ENCODE data around the gene CDK5R1.

The CDK5R1 gene

GRCh38 chr17:32475258-32475657 is 11.5 kb upstream of the CDK5R1 start:
- no peak for DNase-seq

GRCh38 chr17:32477220-32477619 is 9.6 kb upstream of the CDK5R1 start:
- DNase-seq = no peak

GRCh38 chr17:32479074-32479617 is 7.6 kb upstream of the CDK5R1 start:
- no peak for DNase-seq

- DNase-seq = no peak
These were observed 5.6 kb upstream of the CDK5R1 start for GRCh38 chr17:32481193-32481592.

- DNase-seq = no peak
These were observed 4.0 kb upstream of the CDK5R1 start for GRCh38 chr17:32482568-32483320.

- no peak for DNase-seq
These were observed 3.3 kb upstream of the CDK5R1 start for GRCh38 chr17:32483451-32484019.

- DNase-seq = no peak
These were observed 2.7 kb upstream of the CDK5R1 start for GRCh38 chr17:32484041-32484461.

- no peak for DNase-seq
These were observed 2.2 kb upstream of the CDK5R1 start for GRCh38 chr17:32484628-32485027.

GRCh38 chr17:32485261-32486110 is 1.3 kb upstream of the CDK5R1 start:
- no peak for DNase-seq

GRCh38 chr17:32486111-32486700 is 587 bp upstream of the CDK5R1 start:
- DNase-seq = peak; percentile 68

GRCh38 chr17:32487473-32488176 is 832 bp downstream of the CDK5R1 start:
- DNase-seq = no peak

- no peak for DNase-seq
These were observed 1.4 kb downstream of the CDK5R1 start for GRCh38 chr17:32488177-32488542.

GRCh38 chr17:32488604-32489180 is 1.9 kb downstream of the CDK5R1 start:
- DNase-seq = no peak

- no peak for DNase-seq
These were observed 2.7 kb downstream of the CDK5R1 start for GRCh38 chr17:32489320-32490100.

GRCh38 chr17:32490101-32490482 is 3.3 kb downstream of the CDK5R1 start:
- no peak for DNase-seq

- DNase-seq = no peak
These were observed 4.8 kb downstream of the CDK5R1 start for GRCh38 chr17:32491371-32492263.

GRCh38 chr17:32492264-32492589 is 5.4 kb downstream of the CDK5R1 start:
- no peak for DNase-seq

- DNase-seq = no peak
These were observed 6.0 kb downstream of the CDK5R1 start for GRCh38 chr17:32492648-32493289.

- DNase-seq = no peak
These were observed 6.8 kb downstream of the CDK5R1 start for GRCh38 chr17:32493571-32493970.

GRCh38 chr17:32493976-32494513 is 7.3 kb downstream of the CDK5R1 start:
- DNase-seq = no peak

All from activated CD8-positive, alpha-beta memory T cell treated with anti-CD3 and anti-CD28 coated beads, Interleukin-2, amount 50 U/mL, for 4 hours (primary cell).